T1000 (cell line): ENCODE results near the gene SLC8B1.

ENCODE experiments used
- DNase-seq: peaks from one replicate; lab custom pipeline; 2025; ENCODE audit warnings: mixed read lengths; lab: John Stamatoyannopoulos, UW

SLC8B1 gene

DNA sequence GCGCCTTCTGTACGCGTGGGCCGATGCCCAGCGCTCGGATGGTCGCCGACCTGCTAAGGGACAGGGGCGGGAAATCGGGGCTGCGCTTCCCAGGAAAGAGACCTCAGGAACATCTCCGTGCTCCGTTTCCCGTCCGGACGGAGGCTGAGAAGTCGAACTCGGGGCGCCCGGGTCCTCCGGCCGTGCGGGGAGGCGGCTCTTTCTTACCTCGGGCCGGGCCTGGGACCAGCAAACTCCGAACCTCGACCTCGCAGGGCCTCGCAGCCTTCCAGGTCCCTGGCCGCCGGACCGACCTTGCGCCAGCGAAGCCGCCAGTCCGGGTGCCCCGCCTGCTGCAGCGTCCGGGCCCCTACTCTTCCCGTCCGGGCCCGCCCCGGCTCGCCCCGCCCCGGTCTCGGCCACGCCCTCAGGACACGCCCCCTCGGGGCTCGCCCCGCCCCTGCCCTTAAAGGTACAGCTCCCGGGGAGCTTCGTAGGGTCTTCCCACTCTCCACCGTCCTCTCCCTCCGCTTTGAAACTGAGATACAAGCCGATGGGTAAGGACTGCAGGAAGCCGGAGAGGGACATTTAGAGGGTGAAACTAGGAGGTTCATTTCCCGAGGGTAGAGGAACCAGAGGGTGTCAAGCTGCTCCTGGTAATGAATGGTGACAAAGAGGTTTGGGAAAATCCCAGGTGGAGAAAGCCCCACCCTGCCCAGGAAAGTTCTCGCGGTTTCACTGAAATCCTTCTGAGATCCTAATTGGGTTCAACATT is at the start of gene SLC8B1:
SLC8B1 (minus strand) TSS at position 324 of the 754 bp plus-strand sequence. CDS start 2,231 bp downstream, outside the sequence.
- DNase-seq = peak; percentile 71

DNA sequence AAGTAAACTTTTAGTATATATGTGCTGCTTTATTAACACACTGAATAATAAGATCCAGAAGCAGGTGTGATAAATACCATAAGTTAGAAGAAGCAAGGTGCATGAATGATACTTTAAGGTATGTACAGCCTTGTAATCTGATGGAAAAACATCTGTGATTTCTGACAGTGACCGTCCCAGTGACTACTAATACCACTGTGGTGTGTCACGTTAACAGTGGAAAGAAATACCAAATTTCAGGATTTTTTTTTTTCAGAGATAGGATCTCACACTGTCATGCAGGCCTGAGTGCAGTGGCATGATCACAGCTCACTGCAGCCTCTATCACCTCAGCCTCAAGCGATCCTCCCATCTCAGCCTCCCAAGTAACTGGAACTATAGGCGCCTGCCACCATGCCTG is 47.3 kb upstream of the SLC8B1 start:
- DNase-seq = no peak

DNA sequence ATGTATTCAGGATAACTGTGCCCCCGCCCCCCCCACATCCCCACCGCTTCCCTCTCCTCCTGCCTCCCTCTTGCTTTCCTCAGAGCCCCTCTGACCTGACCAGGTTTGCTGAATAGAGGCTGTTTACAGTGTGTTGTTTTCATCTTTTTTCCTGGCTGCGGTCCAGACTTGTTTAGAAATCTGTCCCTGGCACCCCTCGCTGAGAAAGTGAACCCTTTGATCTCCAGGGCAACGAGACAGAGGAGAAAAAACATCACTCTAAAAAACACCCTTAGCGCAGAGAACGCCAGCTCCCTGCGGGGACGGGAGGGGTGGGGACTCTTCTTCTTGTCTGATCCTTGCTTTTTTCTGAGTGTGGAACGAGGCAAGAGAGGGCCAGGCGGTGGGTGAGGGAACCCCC is 46.3 kb upstream of the SLC8B1 start:
- no peak for DNase-seq

DNA sequence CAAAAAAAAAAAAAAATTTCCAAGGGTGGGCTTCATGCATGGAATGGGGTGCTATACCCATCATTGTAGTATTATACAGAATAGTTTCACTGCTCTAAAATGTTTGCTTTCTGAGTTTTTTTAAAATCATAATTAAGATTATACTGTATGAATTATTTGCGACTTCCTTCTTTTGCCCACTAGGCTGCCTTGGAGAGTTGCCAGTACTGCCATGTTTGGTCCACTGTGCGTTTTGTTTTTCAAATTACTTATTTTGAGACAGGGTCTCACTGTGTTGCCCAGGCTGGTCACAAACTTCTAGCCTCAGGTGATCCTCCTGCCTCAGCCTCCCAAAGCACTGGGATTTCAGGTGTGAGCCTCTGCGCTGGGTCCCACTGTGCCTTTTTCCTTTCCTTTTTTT is 43.4 kb upstream of the SLC8B1 start:
- no peak for DNase-seq

DNA sequence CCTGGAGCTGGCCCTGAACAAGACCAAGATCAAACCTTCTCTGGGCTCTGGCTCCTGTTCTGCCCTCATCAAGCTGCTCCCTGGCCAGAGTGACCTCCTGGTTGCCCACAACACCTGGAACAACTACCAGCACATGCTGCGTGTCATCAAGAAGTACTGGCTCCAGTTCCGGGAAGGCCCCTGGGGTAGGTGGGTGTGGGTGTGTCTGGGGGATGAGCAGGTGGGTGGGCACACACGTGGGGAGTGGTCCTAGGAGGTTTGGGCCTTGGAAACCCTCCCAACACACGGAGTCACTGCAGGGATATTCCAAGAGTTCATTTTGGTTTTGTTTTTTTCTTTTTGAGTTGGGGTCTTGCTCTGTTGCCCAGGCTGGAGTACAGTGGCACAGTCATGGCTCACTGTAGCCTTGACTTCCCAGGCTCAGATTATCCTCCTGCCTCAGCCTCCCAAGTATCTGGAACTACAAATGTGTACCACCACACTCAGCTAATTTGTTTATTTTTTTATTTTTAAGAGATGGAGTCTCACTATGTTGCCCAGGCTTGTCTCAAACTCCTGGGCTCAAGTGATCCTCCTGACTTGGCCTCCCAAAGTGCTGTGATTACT is 40.0 kb upstream of the SLC8B1 start:
- DNase-seq = no peak

DNA sequence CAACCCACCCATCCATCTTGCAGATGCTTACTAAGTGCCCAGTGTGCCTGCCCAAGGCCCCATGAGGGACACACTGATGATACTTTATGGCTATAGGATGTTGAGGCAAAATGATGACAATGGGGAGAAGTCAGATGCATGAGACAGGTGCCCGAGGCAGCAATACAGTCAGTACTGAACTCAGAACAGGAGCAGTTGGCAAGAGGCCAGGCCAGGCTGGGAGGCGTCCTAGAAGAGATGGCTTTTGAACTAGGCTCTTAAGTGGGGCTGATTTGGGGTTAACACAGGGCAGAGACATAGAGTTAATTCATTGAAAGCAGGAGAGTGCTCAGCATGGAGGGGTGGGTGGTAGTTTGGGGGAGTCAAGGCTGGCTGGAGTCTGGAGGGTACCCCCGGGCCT is 39.1 kb upstream of the SLC8B1 start:
- DNase-seq = no peak

DNA sequence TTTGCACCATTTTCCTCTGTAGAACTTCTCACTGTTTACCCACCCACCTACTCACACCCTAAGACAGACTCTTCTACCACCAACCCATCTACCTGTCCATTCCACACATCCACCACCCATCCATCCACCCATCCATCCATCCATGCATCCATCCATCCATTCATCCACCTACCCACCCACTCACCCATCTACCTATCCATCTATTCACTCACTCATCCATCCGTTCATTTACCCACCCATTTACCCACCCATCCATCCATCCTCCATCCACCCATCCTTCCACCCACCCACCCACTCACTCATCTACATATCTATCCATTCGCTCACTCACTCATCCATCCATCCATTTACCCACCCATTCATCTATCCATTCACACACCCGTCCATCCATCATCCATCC is 38.5 kb upstream of the SLC8B1 start:
- DNase-seq = no peak

DNA sequence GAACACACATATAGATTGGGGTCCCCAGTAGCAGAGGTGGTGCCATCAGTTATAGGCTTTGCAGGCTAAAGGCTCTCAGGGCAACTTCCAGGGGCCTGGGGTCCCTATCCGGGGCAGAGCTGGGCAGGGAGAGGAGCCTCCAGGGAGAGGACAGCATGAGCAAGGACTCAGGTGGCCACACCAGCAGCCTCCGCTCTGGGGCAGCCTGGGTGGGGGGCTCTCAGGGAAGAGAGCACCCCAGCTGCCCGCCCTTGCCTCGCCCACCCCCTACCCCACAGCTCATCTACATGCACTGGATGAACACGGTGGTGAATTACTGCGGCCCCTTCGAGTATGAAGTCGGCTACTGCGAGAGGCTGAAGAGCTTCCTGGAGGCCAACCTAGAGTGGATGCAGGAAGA is 37.5 kb upstream of the SLC8B1 start:
- no peak for DNase-seq

DNA sequence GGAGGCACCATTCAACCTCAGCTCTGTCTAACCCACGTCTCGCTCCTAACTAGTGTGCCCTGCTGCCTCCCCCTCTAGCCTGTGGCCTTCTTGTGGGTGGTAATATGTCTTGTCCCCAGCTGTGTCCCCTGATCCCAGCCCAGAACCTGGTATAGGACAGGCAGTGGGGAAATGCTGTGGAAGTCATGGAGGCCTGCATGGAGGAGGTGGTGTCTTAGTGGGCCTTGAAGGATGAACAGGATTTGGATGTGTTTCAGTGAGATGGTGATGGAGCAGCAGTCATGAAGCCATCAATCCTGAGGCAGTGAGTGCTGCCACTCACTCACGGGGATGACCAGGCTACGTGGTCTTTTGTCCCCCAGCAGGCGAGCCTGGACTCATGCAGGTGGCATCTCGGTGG is 36.9 kb upstream of the SLC8B1 start:
- DNase-seq = no peak

DNA sequence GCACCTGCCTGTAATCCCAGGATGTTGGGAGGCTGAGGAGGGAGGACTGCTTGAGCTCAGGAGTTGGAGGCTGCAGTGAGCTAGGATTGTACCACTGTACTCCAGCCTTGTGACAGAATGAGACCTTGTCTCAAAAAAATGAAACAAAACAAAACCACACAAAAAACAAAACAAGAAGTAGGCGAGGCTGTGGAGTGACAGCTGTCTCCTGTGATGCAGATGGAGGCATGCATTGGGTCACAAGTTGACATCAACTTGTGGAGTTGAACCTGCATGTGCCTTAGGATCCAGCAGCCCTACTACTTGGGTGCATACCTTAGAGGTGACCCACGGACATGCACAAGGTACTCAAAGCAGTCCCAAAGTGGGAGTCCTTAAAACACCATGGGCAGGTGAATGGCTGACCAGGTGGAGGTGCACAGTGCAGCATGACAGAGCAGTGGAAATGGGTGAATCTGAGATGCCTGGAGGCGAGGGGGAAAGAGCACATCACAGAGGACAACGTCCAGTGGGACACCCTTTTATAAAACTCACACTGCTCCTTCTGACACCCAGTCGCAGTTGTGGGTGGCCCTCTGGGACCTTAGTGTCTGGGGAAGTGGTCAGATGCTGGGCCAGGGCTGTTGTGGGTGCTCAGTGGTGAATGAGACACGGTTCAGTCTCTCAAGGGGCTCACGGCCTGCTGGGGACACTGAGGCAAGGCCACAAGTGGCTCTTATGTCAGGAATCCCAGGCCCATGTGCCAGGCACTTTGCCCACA is 36.2 kb upstream of the SLC8B1 start:
- no peak for DNase-seq

DNA sequence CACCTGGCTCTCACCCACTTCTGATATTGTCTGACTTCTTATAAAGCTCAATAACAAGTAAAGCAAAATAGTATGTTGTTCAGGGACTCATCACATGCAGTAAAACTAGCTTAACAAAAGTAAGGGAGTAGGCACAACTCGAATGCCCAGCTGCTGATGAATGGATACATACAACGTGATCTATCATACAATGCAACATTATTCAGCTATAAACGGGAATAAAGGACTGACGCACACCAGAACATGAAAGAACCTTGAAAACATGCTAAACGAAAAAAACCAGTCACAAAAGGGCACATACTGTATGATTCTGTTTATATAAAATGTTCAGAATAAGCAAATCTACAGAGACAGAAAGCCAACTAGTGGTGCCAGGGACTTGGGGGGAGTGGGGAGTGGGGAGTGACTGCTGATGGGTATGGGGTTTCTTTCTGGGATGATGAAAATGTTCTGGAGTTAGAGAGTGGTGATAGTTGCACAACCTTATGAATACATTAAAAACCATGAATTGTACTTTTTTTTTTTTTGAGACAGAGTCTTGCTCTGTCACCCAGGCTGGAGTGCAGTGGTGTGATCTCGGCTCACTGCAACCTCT is 34.6 kb upstream of the SLC8B1 start:
- DNase-seq = no peak

DNA sequence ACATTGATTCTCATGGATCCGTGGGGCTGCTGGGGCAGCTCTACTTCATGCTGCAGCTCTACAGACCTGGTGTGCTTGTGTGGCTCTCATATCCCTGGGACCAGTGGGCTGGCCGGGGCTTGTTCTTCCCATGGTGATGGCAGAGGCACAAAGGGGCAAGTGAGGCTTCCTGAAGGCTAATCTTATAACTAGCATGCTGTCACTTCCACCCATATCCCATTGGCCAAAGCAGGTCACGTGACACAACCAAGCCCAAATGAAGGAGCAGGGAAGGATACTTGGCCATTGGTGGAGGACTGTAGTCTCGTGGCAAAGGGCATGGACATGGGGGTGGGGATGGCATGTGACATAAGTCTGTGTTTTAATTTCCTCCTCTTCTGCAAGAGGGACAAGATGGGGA is 33.4 kb upstream of the SLC8B1 start:
- DNase-seq = no peak

DNA sequence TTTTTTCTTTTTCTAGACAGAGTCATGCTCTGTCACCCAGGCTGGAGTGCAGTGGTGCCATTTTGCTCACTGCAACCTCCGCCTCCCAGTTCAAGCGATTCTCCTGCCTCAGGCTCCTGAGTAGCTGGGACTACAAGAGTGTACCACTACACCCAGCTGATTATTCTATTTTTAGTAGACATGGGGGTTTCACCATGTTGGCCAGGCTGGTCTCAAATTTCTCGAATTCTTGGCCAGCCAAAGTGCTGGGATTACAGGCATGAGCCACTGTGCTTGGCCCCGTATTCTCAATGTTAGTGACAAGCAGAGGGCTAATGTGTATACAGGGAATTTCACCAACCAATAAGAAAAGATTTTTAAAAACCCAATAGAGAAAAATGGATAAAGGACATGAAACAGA is 31.9 kb upstream of the SLC8B1 start:
- no peak for DNase-seq

DNA sequence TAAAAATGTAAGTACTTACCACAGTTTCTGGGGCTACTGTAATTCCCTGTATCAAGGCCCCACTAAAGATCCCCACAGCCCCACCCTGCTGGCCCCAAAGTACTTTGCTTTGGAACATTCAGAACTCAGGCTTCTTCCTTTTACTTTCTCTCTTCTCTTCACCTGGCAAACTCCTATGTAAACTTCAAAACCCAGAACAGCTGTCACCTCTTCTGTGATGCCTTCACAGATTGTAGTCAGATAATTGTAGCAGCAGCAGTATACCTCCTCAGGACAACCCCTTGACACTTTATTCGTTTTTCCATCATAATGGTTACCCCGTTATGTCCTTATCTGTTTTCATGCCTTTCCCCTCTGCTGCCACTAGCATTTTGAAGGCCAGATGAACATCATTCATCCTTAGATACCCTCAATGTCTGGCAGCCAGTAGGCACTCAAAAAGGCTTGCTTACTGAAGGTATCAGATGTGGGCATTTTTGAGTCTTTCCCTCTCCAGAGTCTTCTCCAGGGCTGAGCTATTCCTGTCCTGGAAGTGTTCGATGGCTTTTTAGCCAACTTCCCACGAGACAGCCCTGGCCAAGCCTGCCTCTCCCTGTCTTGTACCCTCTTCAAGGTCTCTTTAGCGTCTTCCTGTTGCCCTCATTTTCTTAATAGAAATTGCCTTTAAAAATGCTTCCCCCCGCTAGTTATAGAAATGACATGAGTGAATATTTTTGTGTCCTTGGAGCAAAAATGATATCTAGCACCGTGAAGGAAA is 30.9 kb upstream of the SLC8B1 start:
- DNase-seq = no peak

DNA sequence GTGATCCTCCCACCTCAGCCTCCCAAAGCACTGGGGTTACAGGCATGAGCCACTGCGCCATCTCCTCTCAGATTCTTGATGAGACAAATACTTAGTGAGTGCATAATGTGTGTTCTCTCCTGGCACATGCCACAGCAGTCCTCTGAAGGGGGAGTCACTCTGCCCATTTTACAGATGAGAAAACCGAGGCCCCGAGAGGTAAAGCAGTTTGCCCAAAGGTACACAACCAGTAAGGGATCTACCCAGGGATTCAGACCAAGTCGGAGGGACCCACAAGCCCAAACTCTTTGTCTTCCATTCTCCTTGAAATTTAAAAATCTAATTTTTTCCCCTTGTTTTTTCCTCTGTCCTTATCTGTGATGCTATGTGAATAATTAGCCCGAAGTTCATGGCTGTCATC is 29.8 kb upstream of the SLC8B1 start:
- DNase-seq = no peak

DNA sequence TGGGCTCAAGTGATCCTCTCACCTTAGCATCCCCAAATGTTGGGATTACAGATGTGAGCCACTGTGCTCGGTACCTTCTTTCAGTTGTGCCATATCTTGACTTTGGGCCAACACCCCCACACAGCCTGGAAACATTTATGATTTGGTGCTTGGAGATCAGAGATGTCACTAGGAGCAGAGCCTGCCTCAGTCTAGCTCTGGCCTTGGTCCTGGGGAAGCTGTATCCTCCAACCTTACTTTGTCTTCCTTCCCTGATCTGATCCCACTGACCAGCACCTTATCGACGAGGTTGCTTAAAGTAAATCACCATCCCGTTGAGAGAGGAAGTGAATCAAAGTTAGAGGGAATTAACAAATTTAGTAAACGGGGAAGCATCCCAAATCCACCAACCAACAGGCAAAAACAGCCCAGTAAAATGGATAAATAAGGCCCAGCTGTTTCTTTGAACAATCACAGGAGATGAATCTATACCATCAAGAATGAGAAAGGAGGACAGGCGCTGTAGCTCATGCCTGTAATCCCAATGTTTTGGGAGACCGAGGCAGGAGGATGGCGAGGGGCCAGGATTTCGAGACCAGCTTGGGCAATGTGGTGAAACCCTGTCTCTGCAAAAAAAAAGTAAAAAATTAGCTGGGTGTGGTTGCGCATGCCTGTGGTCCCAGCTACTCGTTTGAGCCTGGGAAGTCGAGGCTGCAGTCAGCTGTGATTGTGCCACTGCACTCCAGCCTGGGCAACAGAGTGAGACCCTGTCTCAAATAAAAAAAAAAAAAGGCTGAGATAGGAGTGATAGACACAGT is 26.9 kb upstream of the SLC8B1 start:
- DNase-seq = no peak

DNA sequence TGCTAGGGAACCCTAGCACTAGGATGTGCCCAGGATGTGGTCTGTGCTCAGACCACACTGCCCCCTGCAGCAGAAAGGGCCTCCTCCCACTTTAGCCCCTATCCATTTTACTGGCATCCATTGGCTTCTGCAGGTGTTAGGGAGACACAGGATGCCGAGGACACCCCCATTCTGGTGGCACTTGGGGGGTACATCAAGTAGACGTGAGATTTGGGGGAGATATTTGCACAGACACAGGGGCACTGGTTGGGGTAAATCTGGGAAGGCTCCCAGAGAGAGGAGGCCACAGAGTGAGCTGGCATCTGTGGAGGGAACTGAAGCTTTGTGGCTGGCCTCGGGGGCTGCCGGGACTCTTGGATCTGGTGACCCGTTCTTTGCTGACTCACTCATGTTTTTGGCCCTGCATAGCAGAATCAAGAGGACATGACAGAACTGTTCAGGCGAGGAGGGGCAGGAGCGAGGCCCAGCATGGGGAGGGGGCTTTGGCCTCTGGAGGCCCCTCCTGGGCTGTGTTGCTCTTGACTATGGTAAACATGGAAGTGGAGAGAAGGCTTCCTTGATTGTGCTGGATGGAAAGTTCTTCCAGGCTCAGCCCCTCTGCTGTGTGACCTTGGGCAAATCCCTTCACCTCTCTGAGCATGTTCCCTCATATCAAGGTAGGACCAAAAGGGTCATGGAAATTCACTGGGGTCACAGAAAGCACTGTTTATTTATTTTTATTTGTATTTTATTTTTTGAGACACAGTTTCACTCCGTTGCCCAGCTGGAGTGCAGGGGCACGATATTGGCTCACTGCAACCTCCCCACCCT is 25.2 kb upstream of the SLC8B1 start:
- no peak for DNase-seq

DNA sequence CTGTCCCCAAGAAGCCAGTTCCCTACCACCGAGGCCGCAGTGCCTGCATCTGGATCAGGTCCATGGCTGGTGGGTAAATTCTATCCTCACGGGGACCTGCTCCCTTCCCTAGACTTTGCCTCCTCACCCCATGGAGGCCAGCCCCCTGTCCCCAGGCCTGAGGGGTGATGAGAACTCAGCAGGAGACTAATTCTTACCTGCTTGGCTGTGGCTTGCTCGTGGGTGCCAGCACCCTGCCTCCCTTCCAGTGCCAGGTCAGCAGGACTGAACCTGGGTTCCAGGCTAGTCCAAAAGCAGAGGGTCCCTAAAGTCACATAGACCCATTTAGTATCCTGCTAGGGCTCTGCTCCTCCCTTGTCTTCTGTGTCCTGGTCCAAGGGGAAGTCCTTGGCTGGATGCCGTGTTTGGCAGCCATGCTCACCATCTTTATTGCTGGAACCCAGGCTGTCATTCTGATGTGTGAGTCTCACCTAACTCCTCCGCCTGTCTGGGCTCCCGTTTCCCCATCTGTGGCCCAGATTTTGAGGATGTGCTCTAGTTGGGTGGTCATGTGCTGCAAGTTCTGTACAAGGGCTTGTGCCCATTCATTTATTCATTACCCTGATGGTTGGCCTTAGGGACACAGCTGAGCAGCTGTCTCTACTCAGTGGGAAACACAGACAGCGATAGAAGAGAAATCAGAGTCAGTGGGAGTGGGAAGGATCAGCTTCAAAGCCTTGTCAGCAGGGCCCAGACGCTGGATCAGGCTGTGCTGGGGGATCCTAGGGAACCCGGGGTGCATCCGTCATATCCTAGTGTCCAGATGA is 24.4 kb upstream of the SLC8B1 start:
- DNase-seq = no peak

DNA sequence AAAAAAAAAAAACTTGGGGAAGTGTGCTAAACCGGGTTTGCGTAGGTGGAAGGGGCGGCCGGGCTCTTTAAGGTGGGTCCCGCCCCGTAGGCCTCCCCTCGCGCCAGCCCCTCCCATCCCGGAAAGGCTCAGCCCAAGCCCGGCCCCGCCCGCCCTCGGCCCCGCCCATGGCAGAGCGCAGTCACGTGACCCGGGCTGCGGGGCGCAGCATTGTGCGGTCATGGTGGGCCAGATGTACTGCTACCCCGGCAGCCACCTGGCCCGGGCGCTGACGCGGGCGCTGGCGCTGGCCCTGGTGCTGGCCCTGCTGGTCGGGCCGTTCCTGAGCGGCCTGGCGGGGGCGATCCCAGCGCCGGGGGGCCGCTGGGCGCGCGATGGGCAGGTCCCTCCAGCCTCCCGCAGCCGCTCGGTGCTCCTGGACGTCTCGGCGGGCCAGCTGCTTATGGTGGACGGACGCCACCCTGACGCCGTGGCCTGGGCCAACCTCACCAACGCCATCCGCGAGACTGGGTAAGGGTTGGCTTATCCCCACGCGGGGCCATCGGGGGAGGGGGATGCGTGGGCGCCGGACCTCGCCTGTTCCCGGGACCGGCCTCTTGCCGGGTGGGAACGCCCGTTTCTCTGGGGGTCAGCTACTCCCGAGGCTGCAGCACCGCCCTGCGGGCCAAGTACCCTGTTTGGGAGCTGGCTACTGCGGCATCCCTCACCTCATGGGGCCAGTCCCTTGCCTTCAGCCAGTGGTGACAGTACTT is 23.6 kb upstream of the SLC8B1 start, which contains the start of gene PLBD2:
PLBD2 (plus strand) TSS at position 207 of the 752 bp plus-strand sequence; CDS start at position 221, 14 bp downstream.
- DNase-seq = peak; percentile 87
